Body of pancreas (tissue), 4 donors: ENCODE results near the gene HOXD13. TPM values are rescaled to one million over a fixed set of nuclear protein-coding genes. Genes with fewer than 3 reads are reported as not detected.

Source experiments
- ATAC-seq: fragments of 150-250 bp; one replicate; pipeline ENCODE4 v1.9.1; 2016
- DNase-seq, 4 donors: peaks; one replicate each; pipeline ENCODE4 v3.0.0-alpha.2; 2019
- H3K27ac ChIP-seq, 4 donors: fragments of 200-600 bp; sonication (generic); 1 replicate in 3 of 4; 2 replicates in 1 of 4; pipeline versions ENCODE4 v1.5.1 to v1.6.1; 2016 to 2019; ENCODE audit warnings: mild to moderate bottlenecking in 1 of 4, mixed read lengths in 1 of 4, moderate library complexity in 1 of 4
- H3K27me3 ChIP-seq, 2 donors: fragments of 200-600 bp; sonication (generic); one replicate each; pipeline ENCODE4 v1.6.0; 2016; ENCODE audit warnings: mild to moderate bottlenecking in 1 of 2
- H3K36me3 ChIP-seq, 2 donors: fragments of 200-600 bp; sonication (generic); replicated peaks in 1 of 2; 2 replicates each; pipeline ENCODE4 v1.5.1; 2016; ENCODE audit warnings: low read depth in 2 of 2; ENCODE audit not compliant: insufficient read depth in 1 of 2
- H3K4me1 ChIP-seq: fragments of 200-600 bp; sonication (generic); one replicate; pipeline ENCODE4 v1.6.0; 2016
- H3K4me3 ChIP-seq, 2 donors: fragments of 200-600 bp; sonication (generic); 1 replicate in 1 of 2; 2 replicates in 1 of 2; pipeline ENCODE4 v1.5.1; 2016 to 2019
- H3K9me3 ChIP-seq, 3 donors: fragments of 200-600 bp; sonication (generic); 1 replicate in 2 of 3; 2 replicates in 1 of 3; pipeline ENCODE4 v1.5.1; 2016
- POLR2A ChIP-seq, 3 donors: fragments of 450-650 bp; IDR thresholded peaks; one replicate each; pipeline ENCODE4 v1.6.1; 2016; ENCODE audit warnings: antibody characterized with exemption in 3 of 3, mild to moderate bottlenecking in 2 of 3
- WGBS, 2 donors: methylation state at CpG; one replicate each; pipeline ENCODE4 v1.1.5; 2017; 5-methylcytosine and 5-hydroxymethylcytosine counted together
- intact Hi-C: fragments of 100-400 bp; cut with DNase I; formaldehyde crosslinking; loops from one replicate; pipeline ENCODE4 v1.15.1; 2023
- total RNA-seq, 2 donors: library from RNA; depleted of rRNA; stranded (reverse); fragments of >200 nt; gene quantifications; one replicate each; pipeline ENCODE4 v1.1.0, GENCODE V29; 2016
- TF ChIP-seq, protein P1 (sequence below), 7 experiments: fragments of 450-650 bp in 4 of 7; fragments of 200-600 bp in 3 of 7; sonication (generic) in 3 of 7; IDR thresholded peaks; one replicate each; pipeline ENCODE4 v1.5.1; 2016 to 2019; ENCODE audit warnings: antibody characterized with exemption in 7 of 7

Gene HOXD13
- total RNA-seq, 2 donors from 2014 or later: not detected

DNA sequence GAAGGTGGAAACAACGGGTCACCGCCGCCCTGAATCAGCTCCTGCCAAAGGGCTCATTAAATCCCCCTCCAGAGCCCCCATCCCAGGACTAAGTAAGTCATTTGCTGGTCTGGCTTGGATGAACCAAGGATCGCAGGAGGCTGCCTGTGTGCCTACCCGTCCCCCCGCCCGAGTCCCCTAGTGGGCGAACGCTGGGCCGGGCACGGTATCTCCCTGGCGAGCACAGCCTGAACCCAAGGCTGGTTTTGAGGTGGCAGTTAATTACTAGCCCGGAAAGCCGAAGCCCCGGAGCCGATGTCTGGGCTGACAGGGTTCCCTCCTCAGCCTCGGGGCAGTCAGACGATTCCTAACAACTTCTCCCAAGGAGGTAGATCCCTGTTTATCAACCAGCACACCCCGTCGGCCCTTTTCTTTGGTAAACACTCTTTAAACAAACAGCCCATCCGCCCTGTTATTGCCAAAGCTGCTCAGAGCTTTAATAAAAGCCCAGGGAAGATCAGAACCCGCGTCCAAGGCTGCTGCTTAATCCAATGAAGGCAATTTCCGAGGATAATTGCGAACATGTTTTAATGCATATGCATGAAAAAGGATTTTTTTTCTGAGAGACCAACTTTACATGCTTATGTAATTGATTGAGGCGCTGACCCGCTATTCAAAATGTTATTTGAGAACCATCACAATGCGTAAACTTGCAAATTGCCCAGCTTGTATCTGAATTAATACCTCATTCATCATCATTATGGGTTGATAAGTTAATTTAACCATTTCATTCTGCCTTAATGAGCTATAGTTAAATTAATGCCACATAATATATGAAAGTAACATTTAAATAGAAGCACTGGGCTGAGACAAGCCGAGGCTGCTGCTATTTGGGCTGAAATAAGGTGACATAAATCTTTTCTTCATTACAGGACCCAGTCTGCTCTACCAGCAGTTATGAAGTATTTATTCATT is 19.3 kb upstream of the HOXD13 start:
- TF ChIP-seq, protein P1, sequence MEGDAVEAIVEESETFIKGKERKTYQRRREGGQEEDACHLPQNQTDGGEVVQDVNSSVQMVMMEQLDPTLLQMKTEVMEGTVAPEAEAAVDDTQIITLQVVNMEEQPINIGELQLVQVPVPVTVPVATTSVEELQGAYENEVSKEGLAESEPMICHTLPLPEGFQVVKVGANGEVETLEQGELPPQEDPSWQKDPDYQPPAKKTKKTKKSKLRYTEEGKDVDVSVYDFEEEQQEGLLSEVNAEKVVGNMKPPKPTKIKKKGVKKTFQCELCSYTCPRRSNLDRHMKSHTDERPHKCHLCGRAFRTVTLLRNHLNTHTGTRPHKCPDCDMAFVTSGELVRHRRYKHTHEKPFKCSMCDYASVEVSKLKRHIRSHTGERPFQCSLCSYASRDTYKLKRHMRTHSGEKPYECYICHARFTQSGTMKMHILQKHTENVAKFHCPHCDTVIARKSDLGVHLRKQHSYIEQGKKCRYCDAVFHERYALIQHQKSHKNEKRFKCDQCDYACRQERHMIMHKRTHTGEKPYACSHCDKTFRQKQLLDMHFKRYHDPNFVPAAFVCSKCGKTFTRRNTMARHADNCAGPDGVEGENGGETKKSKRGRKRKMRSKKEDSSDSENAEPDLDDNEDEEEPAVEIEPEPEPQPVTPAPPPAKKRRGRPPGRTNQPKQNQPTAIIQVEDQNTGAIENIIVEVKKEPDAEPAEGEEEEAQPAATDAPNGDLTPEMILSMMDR (IDR thresholded peaks at IDR 0.05): no peak
- no peak for TF ChIP-seq POLR2A (IDR thresholded peaks at IDR 0.05)
- Histone ChIP-seq H3K27ac (no peak overlapping the region), H3K9me3 (no peaks in the 10 kb centered on the region), H3K4me3 (no peak overlapping the region), H3K36me3 (no peaks in the 10 kb centered on the region), H3K4me1 (peaks cover 13% of the 10 kb centered on the region), H3K27me3 (peaks cover 0 to 56% of the 10 kb centered on the region in 2 donors)
- ATAC-seq: no peak
- intact Hi-C loops: no loop called here
- 5 to 7% methylated on average over 11 to 29 of the region's 29 CpGs for WGBS, 2 donors
- no peak for DNase-seq

DNA sequence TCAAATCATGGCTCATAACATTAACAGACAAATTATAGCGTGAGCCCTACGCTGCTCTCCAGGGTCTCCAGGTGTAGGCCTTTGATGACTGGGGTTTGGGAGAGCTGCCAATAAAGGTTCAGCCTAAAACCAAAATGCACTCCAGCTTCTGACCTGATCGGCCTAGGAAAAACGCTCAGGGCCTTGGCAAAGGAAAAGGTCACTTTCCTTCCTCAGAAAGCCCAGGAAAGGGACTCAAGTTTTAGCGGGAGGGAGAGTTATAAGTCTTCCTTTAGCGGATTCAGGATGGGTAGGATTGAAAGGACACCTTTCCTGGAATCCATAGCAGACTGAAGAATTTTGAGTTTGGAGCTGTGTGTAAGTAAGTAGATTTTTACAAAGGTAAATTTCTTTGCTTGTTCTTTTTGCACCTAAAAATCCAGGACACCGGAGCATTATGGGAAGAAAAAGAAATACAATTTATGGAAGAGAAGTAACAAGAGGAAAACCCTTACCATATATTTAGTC is 17.5 kb upstream of the HOXD13 start:
- Histone ChIP-seq H3K4me3 (no peak overlapping the region), H3K27me3 (peaks cover 0 to 57% of the 10 kb centered on the region in 2 donors), H3K4me1 (peaks cover 19% of the 10 kb centered on the region), H3K27ac (no peak overlapping the region), H3K36me3 (no peaks in the 10 kb centered on the region), H3K9me3 (no peaks in the 10 kb centered on the region)
- WGBS, 2 donors: 14 to 18% methylated on average over 7 of the region's 7 CpGs
- no peak for DNase-seq
- TF ChIP-seq POLR2A (IDR thresholded peaks at IDR 0.05): no peak
- TF ChIP-seq, protein P1 (IDR thresholded peaks at IDR 0.05): no peak
- ATAC-seq: no peak
- intact Hi-C loops: no loop called here

DNA sequence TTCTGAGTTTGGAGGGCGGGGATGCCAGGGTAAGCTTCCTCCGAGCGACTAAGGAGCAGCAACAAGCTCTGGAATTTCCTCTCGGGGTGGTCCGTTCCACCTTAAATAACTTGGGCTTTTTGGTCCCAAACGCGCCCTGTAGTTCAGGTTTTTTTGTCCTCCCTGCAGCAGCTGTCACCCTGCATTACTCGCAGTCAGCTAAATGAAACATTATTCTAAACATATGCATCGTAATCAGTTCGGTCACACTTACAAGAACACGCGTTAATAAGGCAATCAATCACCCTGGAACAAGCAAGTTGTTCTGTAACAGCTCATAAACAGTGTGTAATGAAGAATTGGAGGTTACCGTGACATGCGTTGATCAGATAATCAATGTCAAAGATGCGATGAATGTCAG is 17.0 kb upstream of the HOXD13 start:
- WGBS, 2 donors: 4 to 7% methylated on average over 15 of the region's 15 CpGs
- intact Hi-C loops: no loop called here
- Histone ChIP-seq H3K4me1 (peaks cover 22% of the 10 kb centered on the region), H3K4me3 (no peak overlapping the region), H3K27me3 (peaks cover 0 to 57% of the 10 kb centered on the region in 2 donors), H3K36me3 (no peaks in the 10 kb centered on the region), H3K27ac (no peak overlapping the region), H3K9me3 (no peaks in the 10 kb centered on the region)
- TF ChIP-seq, protein P1 (IDR thresholded peaks at IDR 0.05): no peak
- no peak for TF ChIP-seq POLR2A (IDR thresholded peaks at IDR 0.05)
- DNase-seq (no peak), ATAC-seq (no peak)

DNA sequence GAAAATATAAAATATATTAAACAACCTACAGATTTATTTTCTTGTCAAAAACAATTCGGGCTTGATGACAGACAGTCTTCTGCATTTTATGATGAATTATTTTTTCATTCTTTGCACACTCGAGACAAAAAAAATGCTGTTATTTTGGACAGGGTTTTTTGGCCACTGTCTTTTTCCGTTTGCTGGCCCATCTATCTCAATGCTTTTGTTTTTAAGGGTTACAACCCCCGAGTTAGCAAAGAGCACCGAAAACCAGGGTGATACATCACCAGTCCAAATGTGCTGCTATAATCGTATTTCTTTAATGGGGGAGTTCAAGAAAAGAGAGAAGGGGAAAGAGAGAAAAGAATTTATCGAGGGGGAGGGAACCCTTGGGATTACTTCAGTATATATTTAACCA is 16.5 kb upstream of the HOXD13 start:
- intact Hi-C loops: no loop called here

More for the DNA sequence above, 16.5 kb upstream of the HOXD13 start:
- H3K9me3 ChIP-seq: peaks cover 0 to 6% (median 0%) of the 10 kb centered on the region in 3 donors
- peaks cover 27% of the 10 kb centered on the region for H3K4me1 ChIP-seq
- no peak overlapping the region for H3K27ac ChIP-seq
- no peak overlapping the region for H3K4me3 ChIP-seq
- no peaks in the 10 kb centered on the region for H3K36me3 ChIP-seq
- TF ChIP-seq, protein P1 (IDR thresholded peaks at IDR 0.05): no peak
- no peak for TF ChIP-seq POLR2A (IDR thresholded peaks at IDR 0.05)
- WGBS, 2 donors: 12 to 17% methylated on average over 7 of the region's 7 CpGs
- peaks cover 0 to 63% of the 10 kb centered on the region in 2 donors for H3K27me3 ChIP-seq
- no peak for ATAC-seq
- DNase-seq: no peak
